HG03060 (cell line): ENCODE measurements around the gene TMEM74B.

Source experiments
- ATAC-seq: cut with Tn5 transposase; IDR thresholded peaks from one replicate; pipeline ENCODE4 v1.9.1; 2021; ENCODE audit warnings: low read depth, moderate number of reproducible peaks; ENCODE audit not compliant: unreplicated experiment

The TMEM74B gene

DNA sequence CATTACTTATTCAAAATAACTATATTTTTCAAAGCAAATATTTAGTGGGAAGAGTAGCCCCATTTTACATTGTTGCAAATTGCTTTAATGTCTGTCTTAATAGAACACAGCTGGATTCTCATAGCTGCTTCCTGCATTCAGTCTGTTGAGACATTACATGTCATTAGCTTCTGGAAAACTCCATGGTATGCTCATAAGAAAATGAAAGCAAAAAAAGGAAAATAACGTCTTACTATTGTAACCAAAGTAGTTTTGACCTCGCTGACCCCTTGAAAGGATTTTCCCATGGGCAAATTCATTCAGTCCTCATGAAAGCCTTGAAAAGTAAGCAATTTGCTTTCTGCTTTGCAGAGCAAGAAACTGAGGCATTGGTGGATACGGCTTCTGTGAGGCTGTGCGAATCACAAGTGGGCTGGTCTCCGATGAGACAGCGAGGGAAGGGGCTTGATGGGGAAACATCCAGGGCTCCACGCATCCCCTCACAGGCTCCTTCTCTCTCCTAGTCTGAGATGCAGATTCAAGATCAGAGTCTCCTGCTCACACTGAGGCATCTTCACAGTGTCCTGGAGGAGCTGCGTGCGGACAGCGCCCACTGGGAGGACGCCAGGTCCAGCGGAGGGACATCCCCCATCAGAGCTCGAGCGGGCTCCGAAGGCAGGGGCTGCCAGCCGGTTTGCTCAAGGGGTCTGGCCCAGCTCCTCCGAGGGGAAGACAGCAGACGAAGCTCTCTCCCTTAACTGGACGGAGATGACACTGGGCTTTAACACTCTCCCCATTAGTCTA is 21.8 kb upstream of the TMEM74B start:
- ATAC-seq: no peak

DNA sequence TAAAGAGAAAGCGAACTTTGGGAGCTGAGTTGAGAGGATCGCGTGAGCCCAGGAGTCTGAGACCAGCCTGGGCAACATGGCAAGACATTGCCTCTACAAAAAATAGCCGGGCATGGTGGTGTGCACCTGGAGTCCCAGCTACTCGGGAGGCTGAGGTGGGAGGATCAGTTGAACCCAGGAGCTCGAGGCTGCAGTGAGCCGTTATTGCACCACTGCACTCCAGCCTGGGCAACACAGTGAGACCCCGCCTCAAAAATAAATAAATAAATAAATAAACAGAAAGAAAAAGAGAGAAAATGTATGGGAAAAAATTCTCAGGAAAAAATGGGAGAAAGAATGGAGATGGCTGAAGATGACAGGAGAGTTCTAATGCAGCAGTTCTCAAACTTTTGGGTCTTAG is 21.0 kb upstream of the TMEM74B start:
- ATAC-seq: no peak

DNA sequence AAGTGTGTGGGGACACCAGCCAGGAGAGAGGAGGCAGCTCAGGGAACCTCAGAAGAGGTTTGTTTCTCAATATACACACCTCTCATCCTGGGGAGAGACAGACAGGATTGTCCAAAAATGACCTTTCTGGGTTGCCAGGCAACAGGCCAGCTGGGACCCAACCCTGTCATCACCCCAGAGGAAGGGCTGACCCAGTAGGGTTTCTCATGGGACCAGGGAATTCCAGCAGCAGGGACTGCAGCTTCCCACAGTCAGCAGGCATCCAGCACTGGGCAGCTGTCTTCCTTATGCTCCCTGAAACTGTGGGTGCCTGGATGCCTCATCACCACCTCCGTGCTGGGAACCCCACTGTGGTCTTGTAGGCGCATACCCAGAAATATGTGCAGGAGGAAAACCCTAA is 19.8 kb upstream of the TMEM74B start:
- no peak for ATAC-seq

DNA sequence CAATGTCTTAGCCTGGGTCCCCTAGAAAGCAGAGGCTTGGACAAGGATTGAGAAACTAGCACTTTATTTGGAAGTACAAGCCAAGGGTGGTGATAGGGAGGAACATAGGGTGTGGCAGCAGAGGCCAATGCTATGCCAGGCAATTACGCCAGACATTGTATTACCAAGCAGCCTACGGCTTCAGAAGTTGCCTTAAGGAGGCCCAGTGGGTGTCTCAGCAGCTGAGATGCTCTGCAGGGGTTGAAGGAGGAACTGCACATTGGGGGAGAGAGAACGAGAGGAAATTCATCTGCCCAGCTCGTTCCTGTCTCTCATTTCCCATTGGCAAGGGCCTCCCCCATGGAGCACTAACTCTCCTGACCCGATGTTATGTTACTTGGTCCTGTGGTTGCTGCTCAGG is 19.3 kb upstream of the TMEM74B start:
- ATAC-seq: no peak

DNA sequence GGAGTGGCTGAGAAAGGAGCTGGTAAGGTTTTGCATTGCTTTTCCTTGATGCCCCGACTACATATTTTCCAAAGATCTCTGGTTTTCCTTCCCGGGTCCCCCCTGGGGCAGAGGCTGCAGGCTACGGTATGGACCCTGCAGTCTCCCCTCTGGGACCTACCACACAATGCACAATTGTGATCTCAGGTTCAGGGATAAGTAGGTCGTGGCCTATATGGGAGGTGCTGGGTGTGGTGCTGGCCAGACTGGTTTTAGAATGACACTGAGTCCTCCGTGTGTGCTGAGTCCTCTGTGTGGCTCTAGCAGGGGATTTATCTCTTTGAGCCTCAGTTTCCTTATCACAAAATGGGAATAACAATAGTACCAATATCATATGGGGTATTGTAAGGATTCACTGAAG is 18.8 kb upstream of the TMEM74B start:
- no peak for ATAC-seq

DNA sequence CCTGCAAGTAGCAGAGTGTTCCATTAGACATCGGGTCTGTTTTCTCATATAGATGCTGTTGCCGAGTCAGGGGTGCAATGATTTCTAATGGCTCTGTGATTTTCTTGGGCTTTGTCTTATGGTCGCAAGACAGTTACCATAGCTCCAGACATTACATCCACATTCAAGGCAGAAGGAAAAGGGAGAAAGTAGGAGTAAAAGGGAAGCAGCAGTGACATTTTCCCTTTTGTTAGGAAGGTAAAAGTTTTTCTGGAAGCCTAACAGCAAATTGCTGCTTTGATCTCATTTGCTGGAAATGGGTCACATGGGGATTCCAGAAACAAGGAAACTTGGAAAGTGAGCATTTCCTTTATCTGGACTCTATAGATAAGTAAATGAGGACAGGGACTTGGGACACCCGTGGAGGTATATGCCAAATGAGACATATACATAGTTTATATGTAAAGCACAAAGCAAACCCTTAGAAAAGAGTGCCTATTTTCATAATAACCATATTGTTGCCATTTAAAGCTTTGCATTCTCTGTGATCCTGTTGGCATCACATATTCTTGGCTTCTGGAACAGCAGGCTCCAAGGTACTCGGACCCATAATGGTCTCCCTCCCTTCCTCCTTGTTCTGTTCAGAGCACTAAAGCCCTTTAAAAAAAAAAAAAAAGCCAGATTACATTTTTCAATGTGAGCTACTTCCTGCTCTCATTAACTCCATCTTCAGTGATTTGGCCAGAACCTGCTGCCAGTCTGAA is 18.2 kb upstream of the TMEM74B start, which contains the start of gene C20orf202:
Gene C20orf202, plus strand, starts transcription at position 693 of the 743 bp plus-strand sequence. CDS start 132 bp downstream, outside the sequence.
- ATAC-seq: no peak

DNA sequence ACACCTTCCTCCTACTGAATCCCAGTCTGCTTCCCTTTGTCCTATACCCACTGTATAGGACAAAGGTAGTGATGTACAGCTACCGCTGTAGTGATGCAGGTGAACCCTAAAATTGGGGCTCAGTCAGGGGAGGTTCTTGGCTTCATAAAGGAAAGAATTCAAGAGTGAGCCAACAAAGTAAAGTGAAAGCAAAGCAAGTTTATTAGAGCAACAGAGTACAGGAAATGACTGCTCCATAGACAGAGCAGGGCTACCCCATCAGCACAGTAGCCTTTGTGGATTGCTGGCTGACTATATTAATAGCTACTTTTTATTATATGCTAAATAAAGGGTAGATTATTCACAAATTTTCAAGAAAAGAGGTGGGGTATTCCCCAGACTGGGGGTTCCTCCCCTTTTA is 15.2 kb upstream of the TMEM74B start:
- no peak for ATAC-seq

DNA sequence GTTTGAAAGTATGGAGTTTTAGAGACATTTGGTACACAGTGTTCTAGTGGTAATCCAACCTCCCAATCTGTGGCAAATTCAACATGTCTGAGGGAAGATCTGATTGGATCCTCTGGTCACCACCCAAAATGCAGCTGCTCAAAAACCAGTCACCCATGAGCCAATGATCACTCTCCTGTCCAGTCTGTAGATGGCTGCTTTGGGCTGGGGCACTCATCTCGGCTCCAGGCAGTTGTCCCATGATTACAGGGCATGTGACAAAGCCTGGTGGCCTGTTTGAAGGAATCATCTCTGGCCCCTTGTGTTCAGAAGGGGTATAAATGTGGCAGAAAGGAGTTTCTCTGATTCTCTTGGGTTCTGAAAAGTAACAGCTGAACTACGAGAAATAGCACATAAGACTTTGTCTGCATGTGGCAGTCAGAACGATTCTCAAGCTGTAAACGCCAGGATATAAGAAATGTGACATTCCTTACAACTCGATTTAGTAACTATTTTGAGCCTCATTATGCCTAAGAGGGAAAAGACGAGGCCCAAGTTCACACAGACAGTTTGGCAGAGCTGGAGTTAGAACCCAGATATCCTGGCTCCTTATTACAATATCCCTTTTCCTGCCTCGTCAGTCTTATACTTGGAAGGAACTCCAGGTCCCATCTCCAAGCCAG is 14.6 kb upstream of the TMEM74B start:
- ATAC-seq: no peak

DNA sequence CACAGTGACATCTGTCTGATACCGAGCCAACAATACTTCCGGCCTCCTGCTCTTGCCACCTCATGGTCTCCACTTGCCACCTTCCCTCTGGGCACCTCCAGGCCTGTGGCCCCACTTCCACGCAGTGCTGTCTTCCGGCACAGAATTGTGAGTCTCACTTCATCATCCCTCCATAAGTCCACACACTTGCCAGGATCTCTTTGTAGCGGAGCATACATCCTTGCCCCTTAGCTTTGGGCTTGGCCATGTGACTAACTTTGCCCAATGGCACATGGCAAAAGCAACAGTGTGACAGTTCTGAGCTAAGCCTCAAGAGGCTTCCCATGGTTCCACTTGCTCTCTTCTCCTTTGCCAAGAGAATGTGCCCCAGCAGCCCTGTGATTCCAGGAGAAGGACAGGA is 14.0 kb upstream of the TMEM74B start:
- no peak for ATAC-seq

DNA sequence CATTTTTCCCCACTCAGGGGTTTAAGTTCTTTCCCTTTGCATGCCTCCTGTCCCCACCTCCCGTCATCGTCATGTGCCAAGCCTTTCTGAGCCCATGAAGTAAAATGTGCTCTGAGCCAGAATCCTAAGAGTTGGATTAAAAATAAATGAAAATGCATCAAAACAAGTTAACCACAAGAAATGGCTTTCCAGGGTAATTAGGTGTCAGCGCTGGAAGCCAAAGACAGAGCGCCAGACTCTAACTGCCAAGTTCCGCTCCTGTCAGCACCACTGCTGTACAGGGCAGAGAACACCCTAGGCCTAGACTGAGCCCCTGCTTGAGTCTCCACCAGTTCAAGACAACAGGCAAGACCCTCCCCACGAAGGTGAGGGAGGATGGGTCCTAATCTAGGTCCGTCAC is 13.0 kb upstream of the TMEM74B start:
- ATAC-seq: no peak

DNA sequence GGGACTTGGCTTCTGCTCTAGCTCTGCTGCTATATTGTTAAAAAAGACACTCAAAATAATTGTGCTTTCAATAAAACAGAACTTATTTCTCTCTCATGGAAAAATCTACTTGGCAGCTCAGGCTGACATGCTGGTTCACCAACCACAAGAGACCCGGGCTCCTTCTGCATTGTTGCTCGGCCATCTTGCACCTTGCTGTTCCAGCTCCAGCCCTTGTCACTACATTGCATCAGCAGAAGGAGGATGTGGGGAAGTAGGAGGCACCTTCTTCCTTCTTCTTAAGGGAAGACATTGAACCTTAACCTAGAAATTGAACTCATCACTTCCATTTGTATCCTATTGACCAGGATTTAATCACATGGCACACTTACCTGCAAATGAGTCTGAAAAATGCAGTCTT is 11.9 kb upstream of the TMEM74B start:
- no peak for ATAC-seq

DNA sequence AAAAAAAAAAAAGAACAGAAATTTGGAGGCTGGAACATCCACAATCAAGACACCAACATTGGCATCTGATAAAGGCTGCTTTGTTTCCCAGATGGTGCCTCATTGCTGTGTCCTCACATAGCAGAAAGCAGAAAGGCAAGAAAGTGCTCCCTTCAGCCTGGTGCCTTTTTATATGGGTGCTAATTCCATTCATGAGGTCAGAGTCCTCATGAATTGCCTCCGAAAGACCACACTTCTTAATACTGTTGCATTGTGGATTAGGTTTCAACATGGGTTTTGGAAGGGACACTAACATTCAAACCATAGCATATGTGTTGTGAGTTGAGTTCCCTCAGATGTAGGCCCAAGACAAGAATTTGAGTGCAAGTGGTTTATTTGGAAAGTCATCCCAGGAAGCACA is 10.4 kb upstream of the TMEM74B start:
- no peak for ATAC-seq

DNA sequence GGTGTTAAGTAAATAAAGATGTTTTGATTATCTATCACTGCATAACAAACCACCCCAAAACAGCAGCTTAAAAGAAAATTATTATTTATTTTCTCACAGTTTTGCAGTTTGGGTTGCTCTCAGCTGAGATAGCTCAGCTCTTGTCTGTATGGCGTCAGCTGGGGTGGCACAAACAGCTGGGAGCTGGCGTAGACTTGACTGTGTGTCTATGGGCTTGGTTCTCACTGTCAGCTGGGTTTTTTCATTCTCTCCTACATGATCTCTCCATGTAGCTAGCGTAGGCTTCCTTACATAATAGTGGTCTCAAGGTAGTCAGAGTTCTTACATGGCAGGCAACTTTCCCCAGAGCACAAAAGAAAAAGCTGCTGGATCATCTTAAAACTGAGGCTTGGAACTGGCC is 6.5 kb upstream of the TMEM74B start:
- no peak for ATAC-seq

DNA sequence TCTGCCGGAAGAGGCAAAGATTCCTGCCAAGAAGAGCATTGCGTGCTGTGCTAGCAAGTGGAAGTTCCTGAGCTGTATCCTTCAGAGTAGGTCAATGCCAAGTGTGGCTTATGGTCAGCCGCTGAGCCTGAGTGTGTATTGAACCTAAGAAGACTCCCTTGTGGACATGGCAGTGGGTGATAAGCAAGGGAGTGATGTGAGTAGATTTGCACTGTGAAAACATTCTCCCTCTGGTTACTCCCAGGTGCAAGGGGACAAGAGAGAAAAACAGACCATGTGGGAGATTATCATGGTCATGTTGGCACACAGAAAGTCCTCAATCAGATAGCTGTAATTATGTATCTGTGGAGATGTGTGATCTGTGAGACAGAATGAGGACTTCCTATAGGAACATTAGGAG is 6.1 kb upstream of the TMEM74B start:
- ATAC-seq: no peak

DNA sequence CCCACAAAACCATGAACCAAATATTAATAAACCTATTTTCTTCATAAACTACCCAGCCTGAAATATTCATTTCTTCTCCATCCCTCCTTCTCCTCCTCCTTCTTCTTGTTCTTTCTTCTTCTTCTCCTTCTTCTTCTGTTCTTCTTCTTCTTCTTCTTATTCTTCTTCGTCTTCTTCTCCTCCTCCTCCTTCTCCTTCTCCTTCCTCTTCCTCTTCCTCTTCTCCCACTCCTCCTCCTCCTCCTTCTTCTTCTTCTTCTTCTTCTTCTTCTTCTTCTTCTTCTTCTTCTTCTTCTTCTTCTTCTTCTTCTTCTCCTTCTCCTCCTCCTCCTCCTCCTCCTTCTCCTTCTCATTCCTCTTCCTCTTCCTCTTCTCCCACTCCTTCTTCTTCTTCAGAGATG is 5.0 kb upstream of the TMEM74B start:
- no peak for ATAC-seq

DNA sequence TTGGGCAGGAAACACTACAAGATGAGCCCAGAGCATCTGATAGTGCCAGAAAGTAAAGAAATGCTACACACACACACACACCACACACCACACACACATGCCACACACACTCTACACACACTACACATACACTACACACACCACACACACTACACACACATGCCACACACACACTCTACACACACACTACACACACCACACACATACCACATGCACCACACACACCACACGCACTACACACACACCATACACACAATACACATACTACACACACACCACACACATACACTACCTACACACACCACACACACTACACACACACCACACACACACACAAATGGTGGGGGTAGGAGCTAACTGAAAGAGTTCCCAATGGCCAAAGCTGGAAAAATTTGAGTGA is 3.6 kb upstream of the TMEM74B start:
- ATAC-seq: no peak

DNA sequence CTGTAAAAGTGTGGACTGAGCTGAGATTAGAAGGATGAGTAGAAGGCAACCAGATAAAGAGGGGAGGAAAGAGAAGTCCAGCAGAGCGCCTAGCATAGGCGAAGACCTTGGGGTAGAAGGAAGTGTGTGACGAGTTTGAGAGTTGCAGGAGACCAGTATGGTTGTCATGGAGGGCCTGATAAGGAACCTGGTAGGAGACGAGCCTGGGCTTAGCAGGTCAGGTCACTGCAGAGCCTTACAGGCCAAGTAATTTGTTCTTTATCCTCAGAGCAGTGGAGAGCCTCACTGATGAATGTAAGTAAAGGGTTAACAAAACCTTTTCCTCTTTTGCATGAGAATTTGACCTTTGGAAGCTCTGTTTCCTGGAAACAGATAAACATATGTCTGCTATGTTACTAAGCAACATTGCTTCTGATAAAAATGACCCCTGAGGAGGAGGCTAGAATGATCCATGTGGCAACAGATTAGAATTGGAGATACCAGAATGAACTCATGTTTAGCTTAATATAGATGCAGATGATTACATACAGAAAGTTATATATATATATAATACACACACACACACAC is 2.9 kb upstream of the TMEM74B start:
- ATAC-seq: no peak

DNA sequence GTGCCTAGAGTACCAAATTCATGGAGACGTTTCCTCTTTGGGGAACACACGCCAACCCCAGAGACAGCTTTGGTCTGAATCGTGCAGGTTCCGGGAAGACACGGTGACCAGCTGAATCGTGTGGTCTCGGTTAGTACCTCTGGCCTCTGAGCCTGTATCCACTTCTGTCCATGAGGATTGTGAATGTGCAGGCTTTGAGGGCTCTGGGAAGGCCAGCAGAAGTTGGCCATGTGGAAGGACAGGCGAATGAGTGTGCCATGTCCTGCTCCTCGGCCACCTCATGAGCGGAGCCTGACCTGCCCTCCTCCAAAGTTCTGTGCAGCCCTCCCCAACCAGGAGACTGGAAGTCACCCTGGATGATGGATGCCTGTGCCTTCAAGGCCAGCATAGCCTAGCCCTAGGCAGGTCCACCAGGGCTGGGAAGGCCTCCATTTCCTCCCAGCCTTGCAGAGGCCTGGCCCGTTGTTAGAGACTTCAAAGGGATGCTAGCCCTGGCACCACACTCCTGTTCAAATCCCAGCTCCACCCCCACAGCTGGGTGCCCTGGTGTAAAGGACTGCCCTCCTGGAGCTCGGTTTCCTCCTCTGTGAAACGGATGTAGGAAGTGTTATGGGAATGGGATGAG is 1.7 kb upstream of the TMEM74B start:
- no peak for ATAC-seq

DNA sequence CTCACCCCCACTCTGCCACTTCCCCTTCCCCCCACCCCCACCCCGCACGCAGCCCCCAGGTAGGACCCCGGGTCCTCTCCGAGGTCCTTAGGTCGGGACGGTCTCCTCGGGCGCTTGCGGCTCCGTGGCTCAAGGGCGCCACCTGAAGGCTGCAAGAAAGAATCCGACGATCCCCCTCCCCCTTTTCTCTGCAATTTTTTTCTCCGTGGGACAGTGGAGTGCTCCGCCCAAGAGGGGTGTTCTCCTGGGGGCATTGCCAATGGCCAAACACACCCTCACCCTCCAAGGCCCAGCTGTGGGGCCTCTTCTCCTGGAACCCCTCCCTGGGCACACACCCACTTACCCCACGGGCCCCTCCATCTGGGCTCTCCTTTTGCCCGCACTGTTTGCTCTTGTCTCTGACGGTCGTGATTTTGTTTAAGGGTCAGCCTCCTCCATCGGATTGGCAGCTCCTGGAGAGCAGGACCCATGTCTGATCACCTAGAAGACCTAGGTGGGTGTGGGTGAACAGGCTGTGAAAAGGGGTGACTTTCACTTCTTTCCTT is 1.1 kb upstream of the TMEM74B start:
- ATAC-seq: no peak

DNA sequence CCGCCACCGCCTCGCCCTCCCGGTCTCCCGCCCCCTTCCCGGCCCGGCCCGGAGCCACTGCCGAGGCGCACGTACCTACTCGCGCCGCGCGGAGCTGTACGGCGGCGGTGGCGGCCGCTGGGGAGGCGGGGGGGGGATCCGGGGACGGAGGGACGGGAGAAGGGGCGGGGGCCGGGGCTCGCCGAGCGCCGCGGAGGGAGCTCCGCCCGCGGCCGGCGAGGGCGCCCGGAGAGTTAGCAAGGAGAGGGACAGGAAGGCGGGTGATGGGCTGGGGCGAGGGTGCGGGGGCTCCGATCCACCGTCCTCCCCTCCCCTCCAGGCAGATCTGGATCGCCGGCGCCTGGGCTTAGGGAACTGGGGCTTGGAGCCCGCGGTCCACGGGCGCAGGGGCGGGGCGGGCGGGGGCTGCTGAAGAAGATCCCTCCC is 548 bp upstream of the TMEM74B start:
- ATAC-seq: no peak
